Smooth muscle cell (in vitro differentiated cells): ENCODE results near the gene COL12A1. TPM values are rescaled to one million over a fixed set of nuclear protein-coding genes. Genes with fewer than 3 reads are reported as not detected.
A peak's percentile ranks its signal among the peaks of the same experiment; 100 is the strongest.

Source experiments
- DNase-seq: peaks from one replicate; lab custom pipeline; 2025; ENCODE audit not compliant: unreplicated experiment; lab: John Stamatoyannopoulos, UW
- H2AFZ ChIP-seq: fragments of 200-600 bp; sonication (generic); 2 replicates; pipeline ENCODE4 v1.6.0; 2016; ENCODE audit warnings: antibody characterized with exemption, low read depth, mild to moderate bottlenecking
- H3F3A ChIP-seq: fragments of 200-600 bp; sonication (generic); 2 replicates; pipeline ENCODE4 v1.6.0; 2017; ENCODE audit warnings: antibody characterized with exemption, low read depth
- H3K27ac ChIP-seq: fragments of 200-600 bp; sonication (generic); 2 replicates; pipeline ENCODE4 v1.5.1; 2016; ENCODE audit warnings: low read depth, mild to moderate bottlenecking
- H3K27me3 ChIP-seq: fragments of 200-600 bp; sonication (generic); 2 replicates; pipeline ENCODE4 v1.6.1; 2016; ENCODE audit warnings: low read depth, mild to moderate bottlenecking
- H3K36me3 ChIP-seq: fragments of 200-600 bp; sonication (generic); 2 replicates; pipeline ENCODE4 v1.5.1; 2016; ENCODE audit warnings: low read depth
- H3K4me1 ChIP-seq: fragments of 200-600 bp; sonication (generic); 2 replicates; pipeline ENCODE4 v1.5.1; 2016; ENCODE audit warnings: low read depth
- H3K4me2 ChIP-seq: fragments of 200-600 bp; sonication (generic); 2 replicates; pipeline ENCODE4 v1.6.0; 2016; ENCODE audit warnings: mild to moderate bottlenecking
- H3K4me3 ChIP-seq: fragments of 200-600 bp; sonication (generic); 2 replicates; pipeline ENCODE4 v1.5.1; 2016; ENCODE audit warnings: mild to moderate bottlenecking
- H3K79me2 ChIP-seq: fragments of 200-600 bp; sonication (generic); 2 replicates; pipeline ENCODE4 v1.6.0; 2016; ENCODE audit warnings: low read depth, mild to moderate bottlenecking
- H3K9ac ChIP-seq: fragments of 200-600 bp; sonication (generic); 2 replicates; pipeline ENCODE4 v1.6.0; 2016; ENCODE audit warnings: low read depth
- H3K9me3 ChIP-seq: fragments of 200-600 bp; sonication (generic); replicated peaks from 2 replicates; pipeline ENCODE4 v1.5.1; 2016; ENCODE audit warnings: low read depth
- H4K20me1 ChIP-seq: fragments of 200-600 bp; sonication (generic); 2 replicates; pipeline ENCODE4 v1.6.0; 2016; ENCODE audit warnings: low read depth
- CTCF ChIP-seq: fragments of 200-600 bp; sonication (generic); IDR thresholded peaks from 2 replicates; pipeline ENCODE4 v1.5.1; 2017; ENCODE audit warnings: borderline replicate concordance, mild to moderate bottlenecking, antibody characterized with exemption; ENCODE audit not compliant: insufficient read depth, poor library complexity, severe bottlenecking
- WGBS: methylation state at CpG from one replicate; pipeline ENCODE4 v1.1.7; 2016; ENCODE audit warnings: low lambda C conversion rate; 5-methylcytosine and 5-hydroxymethylcytosine counted together
- polyA plus RNA-seq: library from polyadenylated mRNA; unstranded; fragments of >200 nt; fragmentation: Nextera tagmentation; extraction: Ambion mirVana; gene quantifications from 2 replicates; pipeline ENCODE4 v1.2.1, GENCODE V29; 2016
- total RNA-seq: library from RNA; depleted of rRNA; stranded (reverse); fragments of >200 nt; gene quantifications from 2 replicates; pipeline ENCODE4 v1.2.3, GENCODE V29; 2014

COL12A1 gene
- total and polyA plus RNA-seq, 2 experiments from 2014 or later = 44.2 to 154 TPM

DNA sequence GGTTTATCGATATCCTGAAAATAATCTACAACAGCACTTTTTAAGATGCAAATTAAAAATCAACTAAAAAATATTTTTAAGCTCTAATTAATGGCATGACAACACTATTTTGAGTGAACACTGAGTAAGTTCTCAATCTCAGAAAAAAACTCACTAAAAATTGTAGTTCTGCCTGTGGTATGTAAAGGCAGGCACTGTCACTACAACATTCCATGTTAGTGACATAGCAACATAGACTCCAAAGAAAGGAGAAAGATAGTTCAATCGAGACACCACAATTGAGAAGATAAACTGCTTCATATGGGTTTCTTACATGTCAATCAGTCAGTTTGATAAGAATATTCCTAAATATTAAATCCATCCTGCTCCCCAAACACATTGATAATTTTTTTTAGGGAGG, 38.0 kb downstream of the COL12A1 start:
- Histone ChIP-seq H3K4me3 (no peak overlapping the region), H2AFZ (no peak overlapping the region), H3K4me1 (no peaks in the 10 kb centered on the region), H3K9ac (peak overlapping the region; percentile 47), H3K9me3 (peaks cover 4% of the 10 kb centered on the region), H3F3A (no peaks in the 10 kb centered on the region), H3K36me3 (peaks cover 8% of the 10 kb centered on the region), H3K4me2 (no peak overlapping the region), H3K27ac (peak overlapping the region; percentile 25), H4K20me1 (no peaks in the 10 kb centered on the region), H3K27me3 (no peaks in the 10 kb centered on the region), H3K79me2 (no peaks in the 10 kb centered on the region)
- DNase-seq = no peak
- WGBS = 77% methylated on average over 2 of the region's 2 CpGs
- no peak for TF ChIP-seq CTCF

DNA sequence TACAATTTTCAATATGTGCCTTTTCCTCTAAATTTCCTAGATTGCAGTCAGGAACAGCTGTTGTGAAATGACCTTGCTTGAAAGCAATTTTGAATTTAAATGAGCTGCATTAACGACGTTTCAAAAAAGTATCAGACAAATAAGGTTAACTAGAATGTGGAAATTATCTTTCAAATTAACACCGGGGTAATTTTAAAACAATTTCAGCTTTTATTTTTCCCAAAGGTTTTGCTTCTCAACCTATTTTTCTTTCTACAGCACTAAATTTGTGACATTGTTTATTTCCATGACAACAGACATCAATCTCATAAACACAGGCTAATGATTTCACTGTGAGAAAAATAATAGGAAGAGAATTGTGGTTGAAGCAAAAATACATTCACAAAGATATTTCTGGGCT, 38.5 kb downstream of the COL12A1 start:
- H3K4me3 ChIP-seq = no peak overlapping the region
- peak overlapping the region; percentile 50 for H3K9ac ChIP-seq
- no peaks in the 10 kb centered on the region for H3K4me1 ChIP-seq
- no peaks in the 10 kb centered on the region for H3F3A ChIP-seq
- no peak overlapping the region for H3K4me2 ChIP-seq
- no peaks in the 10 kb centered on the region for H4K20me1 ChIP-seq
- H3K9me3 ChIP-seq = peaks cover 5% of the 10 kb centered on the region
- H3K36me3 ChIP-seq = peaks cover 8% of the 10 kb centered on the region
- H3K79me2 ChIP-seq = no peaks in the 10 kb centered on the region
- H3K27ac ChIP-seq = peak overlapping the region; percentile 25
- H2AFZ ChIP-seq = no peak overlapping the region
- 75% methylated on average over 3 of the region's 3 CpGs for WGBS
- DNase-seq = no peak
- H3K27me3 ChIP-seq = no peaks in the 10 kb centered on the region
- TF ChIP-seq CTCF = no peak

DNA sequence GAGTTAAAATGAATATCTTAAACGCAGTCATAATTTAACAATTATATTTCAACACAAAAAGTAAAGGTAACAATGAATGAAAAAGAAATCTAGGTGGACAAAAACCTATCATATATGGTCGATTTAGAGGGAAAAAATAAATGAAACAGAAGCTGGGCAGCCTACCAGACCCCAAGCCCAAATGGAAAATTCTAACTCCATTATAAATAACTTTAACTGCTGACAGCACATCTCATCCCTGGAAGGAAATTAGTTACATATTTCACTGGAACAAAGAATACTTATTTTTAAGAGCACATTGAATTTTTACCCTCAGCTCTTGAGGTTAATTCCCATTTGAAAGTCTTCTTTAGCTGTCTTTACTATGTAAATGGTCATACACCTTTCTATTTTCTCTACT, 39.1 kb downstream of the COL12A1 start:
- H3K36me3 ChIP-seq = peaks cover 8% of the 10 kb centered on the region
- H3K4me3 ChIP-seq = no peak overlapping the region
- no peak for DNase-seq
- H3K27ac ChIP-seq = peak overlapping the region; percentile 25
- 73% methylated on average over 2 of the region's 2 CpGs for WGBS
- TF ChIP-seq CTCF = no peak
- H3K9me3 ChIP-seq = peaks cover 5% of the 10 kb centered on the region
- no peaks in the 10 kb centered on the region for H3F3A ChIP-seq
- H4K20me1 ChIP-seq = no peaks in the 10 kb centered on the region
- peak overlapping the region; percentile 50 for H3K9ac ChIP-seq
- no peaks in the 10 kb centered on the region for H3K4me1 ChIP-seq
- H3K4me2 ChIP-seq = no peak overlapping the region
- no peaks in the 10 kb centered on the region for H3K79me2 ChIP-seq
- no peaks in the 10 kb centered on the region for H3K27me3 ChIP-seq
- no peak overlapping the region for H2AFZ ChIP-seq

DNA sequence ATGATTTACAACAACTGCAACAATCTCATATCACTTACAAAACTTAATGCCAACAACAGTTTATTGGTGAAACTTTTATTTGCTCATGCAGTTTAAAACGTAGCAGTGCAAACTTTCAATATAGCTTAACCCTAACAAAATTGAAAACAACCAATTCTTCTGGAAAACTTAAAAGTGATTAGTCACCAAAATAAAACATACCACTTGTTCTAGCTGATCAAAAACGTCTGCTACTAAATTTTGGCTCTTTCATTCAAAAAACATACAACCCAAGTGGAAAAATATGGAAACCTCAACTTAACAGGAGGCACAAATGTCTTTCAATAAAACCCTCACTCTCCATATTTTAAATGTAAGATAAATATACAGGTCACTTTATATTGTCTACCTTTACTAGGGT, 39.6 kb downstream of the COL12A1 start:
- Histone ChIP-seq H3K27me3 (no peaks in the 10 kb centered on the region), H3K9me3 (peaks cover 5% of the 10 kb centered on the region), H3K4me2 (no peak overlapping the region), H3K4me1 (no peaks in the 10 kb centered on the region), H3K36me3 (peaks cover 8% of the 10 kb centered on the region), H2AFZ (no peak overlapping the region), H3K9ac (no peak overlapping the region), H3F3A (no peaks in the 10 kb centered on the region), H4K20me1 (no peaks in the 10 kb centered on the region), H3K79me2 (no peaks in the 10 kb centered on the region), H3K27ac (no peak overlapping the region), H3K4me3 (no peak overlapping the region)
- DNase-seq = no peak
- no peak for TF ChIP-seq CTCF
- WGBS = 67% methylated on average over 2 of the region's 2 CpGs
